ENCODE results near the gene PPARD. TPM values are rescaled to one million over a fixed set of nuclear protein-coding genes. Genes with fewer than 3 reads are reported as not detected.

The PPARD gene
- total RNA-seq, 2 experiments from 2014 or later, result 6.1 to 11.9 TPM

DNA sequence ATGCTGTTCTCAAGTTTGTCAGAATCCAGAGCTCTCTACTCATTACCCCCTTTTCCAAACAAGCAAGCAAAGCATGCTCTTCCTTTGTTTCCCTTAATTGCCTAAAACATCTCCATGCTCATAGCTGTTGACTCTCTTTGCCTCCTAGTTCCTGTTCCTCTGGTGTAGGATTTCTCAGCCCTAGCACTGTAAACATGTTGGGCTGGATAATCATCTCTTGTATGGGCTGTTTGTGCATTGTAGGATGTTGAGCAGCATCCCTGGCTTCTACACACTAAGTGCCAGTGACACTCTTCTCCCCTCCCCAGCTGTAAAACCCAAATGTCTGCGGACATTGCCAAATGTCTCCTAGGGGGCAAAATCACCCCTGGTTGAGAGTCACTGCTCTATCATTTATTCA, 14.0 kb downstream of the PPARD start:
- CTCF ChIA-PET (ENCODE audit: unreplicated experiment), result no interaction called here
- BruUV-seq (replicated peaks), result no TSS peak

DNA sequence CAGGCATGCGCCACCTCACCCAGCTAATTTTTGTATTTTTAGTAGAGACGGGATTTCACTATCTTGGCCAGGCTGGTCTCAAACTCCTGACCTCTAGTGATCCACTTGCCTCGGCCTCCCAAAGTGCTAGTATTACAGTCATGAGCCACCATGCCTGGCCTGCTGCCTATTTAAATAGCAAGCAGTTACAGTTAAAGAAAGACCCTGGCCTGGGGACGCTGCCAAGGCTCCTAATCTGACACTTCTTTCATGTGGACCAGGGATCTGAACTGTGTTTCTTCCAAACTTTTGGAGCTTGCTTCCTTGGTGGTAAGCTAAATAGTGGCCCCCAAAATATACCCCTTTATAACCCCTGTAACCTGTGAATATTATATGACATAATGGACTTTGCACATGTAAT, 15.3 kb downstream of the PPARD start:
- H3K9me3 ChIP-seq (ENCODE audit: low read length), result no peaks in the 10 kb centered on the region
- H4K20me1 ChIP-seq (ENCODE audit: insufficient read depth, low read length), result no peaks in the 10 kb centered on the region
- no peaks in the 10 kb centered on the region for H3K9me2 ChIP-seq (ENCODE audit: insufficient read depth, low read length)
- H3K4me1 ChIP-seq (ENCODE audit: insufficient read depth, low read length, poor library complexity, severe bottlenecking), result peaks cover 7% of the 10 kb centered on the region
- no peak overlapping the region for H3K4me2 ChIP-seq (ENCODE audit: low read length)
- TF ChIP-seq EZH2phosphoT487 (IDR thresholded peaks at IDR 0.05; ENCODE audit: borderline replicate concordance, low read depth, low read length), result no peak
- TF ChIP-seq, protein P1, sequence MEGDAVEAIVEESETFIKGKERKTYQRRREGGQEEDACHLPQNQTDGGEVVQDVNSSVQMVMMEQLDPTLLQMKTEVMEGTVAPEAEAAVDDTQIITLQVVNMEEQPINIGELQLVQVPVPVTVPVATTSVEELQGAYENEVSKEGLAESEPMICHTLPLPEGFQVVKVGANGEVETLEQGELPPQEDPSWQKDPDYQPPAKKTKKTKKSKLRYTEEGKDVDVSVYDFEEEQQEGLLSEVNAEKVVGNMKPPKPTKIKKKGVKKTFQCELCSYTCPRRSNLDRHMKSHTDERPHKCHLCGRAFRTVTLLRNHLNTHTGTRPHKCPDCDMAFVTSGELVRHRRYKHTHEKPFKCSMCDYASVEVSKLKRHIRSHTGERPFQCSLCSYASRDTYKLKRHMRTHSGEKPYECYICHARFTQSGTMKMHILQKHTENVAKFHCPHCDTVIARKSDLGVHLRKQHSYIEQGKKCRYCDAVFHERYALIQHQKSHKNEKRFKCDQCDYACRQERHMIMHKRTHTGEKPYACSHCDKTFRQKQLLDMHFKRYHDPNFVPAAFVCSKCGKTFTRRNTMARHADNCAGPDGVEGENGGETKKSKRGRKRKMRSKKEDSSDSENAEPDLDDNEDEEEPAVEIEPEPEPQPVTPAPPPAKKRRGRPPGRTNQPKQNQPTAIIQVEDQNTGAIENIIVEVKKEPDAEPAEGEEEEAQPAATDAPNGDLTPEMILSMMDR (conservative IDR thresholded peaks at IDR 0.05; ENCODE audit: low read length), result no peak
- no peak overlapping the region for H3K27ac ChIP-seq (ENCODE audit: low read depth, low read length, poor library complexity, severe bottlenecking)
- ChIA-PET CTCF (ENCODE audit: unreplicated experiment) (interaction anchor here (0.5 kb wide), 1 partner anchor 126 kb away, joined by 4 read pairs; no protein-coding TSS in a partner anchor), POLR2A (interaction anchor here (0.6 kb wide), 1 partner anchor 119 kb away, joined by 3 read pairs; no protein-coding TSS in a partner anchor)
- peaks cover 37% of the 10 kb centered on the region for H3K36me3 ChIP-seq (ENCODE audit: insufficient read depth, low read length)
- intact Hi-C loops (cut with micrococcal nuclease; ENCODE audit: unreplicated experiment), result no loop called here
- BruUV-seq (replicated peaks), result no TSS peak
- no peak overlapping the region for H2AFZ ChIP-seq (ENCODE audit: low read length)
- DNase-seq (ENCODE audit: low spot score), result no peak
- no peaks in the 10 kb centered on the region for H3K79me2 ChIP-seq (ENCODE audit: insufficient read depth, low read depth, low read length)
- H3K4me3 ChIP-seq (ENCODE audit: low read depth, low read length, poor library complexity, severe bottlenecking), result no peak overlapping the region

More for the DNA sequence above, 14.0 kb downstream of the PPARD start:
- Histone ChIP-seq H3K9me2 (ENCODE audit: insufficient read depth, low read length) (no peaks in the 10 kb centered on the region), H3K4me3 (ENCODE audit: low read depth, low read length, poor library complexity, severe bottlenecking) (no peak overlapping the region), H3K9me3 (ENCODE audit: low read length) (no peaks in the 10 kb centered on the region), H2AFZ (ENCODE audit: low read length) (no peak overlapping the region), H3K27ac (ENCODE audit: low read depth, low read length, poor library complexity, severe bottlenecking) (no peak overlapping the region), H4K20me1 (ENCODE audit: insufficient read depth, low read length) (no peaks in the 10 kb centered on the region), H3K4me2 (ENCODE audit: low read length) (no peak overlapping the region), H3K4me1 (ENCODE audit: insufficient read depth, low read length, poor library complexity, severe bottlenecking) (no peaks in the 10 kb centered on the region), H3K36me3 (ENCODE audit: insufficient read depth, low read length) (peaks cover 48% of the 10 kb centered on the region), H3K79me2 (ENCODE audit: insufficient read depth, low read depth, low read length) (no peaks in the 10 kb centered on the region)
- TF ChIP-seq EZH2phosphoT487 (IDR thresholded peaks at IDR 0.05; ENCODE audit: borderline replicate concordance, low read depth, low read length), result no peak
- TF ChIP-seq, protein P1 (conservative IDR thresholded peaks at IDR 0.05; ENCODE audit: low read length), result no peak
- intact Hi-C loops (cut with micrococcal nuclease; ENCODE audit: unreplicated experiment), result no loop called here
- no peak for DNase-seq (ENCODE audit: low spot score)
- POLR2A ChIA-PET, result interaction anchor here (0.5 kb wide), 1 partner anchor 69 kb away, joined by 6 read pairs; no protein-coding TSS in a partner anchor

DNA sequence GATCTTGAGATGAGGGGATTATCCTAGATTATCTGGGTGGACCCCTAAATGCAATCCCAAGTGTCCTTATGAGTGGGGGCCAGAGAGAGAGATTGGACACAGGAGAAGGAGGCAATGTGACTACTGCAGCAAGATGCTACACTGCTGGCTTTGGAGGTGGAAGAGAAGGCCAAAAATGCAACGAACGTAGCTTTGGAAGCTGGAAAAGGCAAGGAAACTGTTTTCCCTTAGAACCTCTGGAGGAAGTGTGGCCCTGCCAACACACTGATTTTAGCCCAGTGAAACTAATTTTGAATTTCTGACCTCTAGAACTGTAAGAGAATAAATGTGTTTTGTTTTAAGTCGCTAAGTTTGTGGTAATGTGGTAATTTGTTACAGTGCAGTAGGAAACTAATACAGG, 15.7 kb downstream of the PPARD start:
- Histone ChIP-seq H3K9me2 (ENCODE audit: insufficient read depth, low read length) (no peaks in the 10 kb centered on the region), H2AFZ (ENCODE audit: low read length) (no peak overlapping the region), H3K36me3 (ENCODE audit: insufficient read depth, low read length) (peaks cover 33% of the 10 kb centered on the region), H4K20me1 (ENCODE audit: insufficient read depth, low read length) (no peaks in the 10 kb centered on the region), H3K9me3 (ENCODE audit: low read length) (no peaks in the 10 kb centered on the region), H3K4me3 (ENCODE audit: low read depth, low read length, poor library complexity, severe bottlenecking) (no peak overlapping the region), H3K79me2 (ENCODE audit: insufficient read depth, low read depth, low read length) (no peaks in the 10 kb centered on the region), H3K4me1 (ENCODE audit: insufficient read depth, low read length, poor library complexity, severe bottlenecking) (peaks cover 11% of the 10 kb centered on the region), H3K27ac (ENCODE audit: low read depth, low read length, poor library complexity, severe bottlenecking) (no peak overlapping the region), H3K4me2 (ENCODE audit: low read length) (no peak overlapping the region)
- POLR2A ChIA-PET, result no interaction called here
- TF ChIP-seq, protein P1 (conservative IDR thresholded peaks at IDR 0.05; ENCODE audit: low read length), result no peak
- TF ChIP-seq EZH2phosphoT487 (IDR thresholded peaks at IDR 0.05; ENCODE audit: borderline replicate concordance, low read depth, low read length), result no peak
- intact Hi-C loops (cut with micrococcal nuclease; ENCODE audit: unreplicated experiment), result no loop called here
- no peak for DNase-seq (ENCODE audit: low spot score)
- CTCF ChIA-PET (ENCODE audit: unreplicated experiment), result no interaction called here
- no TSS peak for BruUV-seq (replicated peaks)

Data from OCI-LY7 (cell line).